Left ventricle myocardium inferior (tissue), 1 donor: ENCODE data around the gene CLTCL1. TPM values are rescaled to one million over a fixed set of nuclear protein-coding genes. Genes with fewer than 3 reads are reported as not detected.

Experiments
- DNase-seq: peaks from one replicate; pipeline ENCODE4 v3.0.0-alpha.2; 2020
- H3K27ac ChIP-seq: fragments of 200-600 bp; replicated peaks from 2 replicates; pipeline ENCODE4 v1.8.0; 2021
- H3K27me3 ChIP-seq: fragments of 200-600 bp; 2 replicates; pipeline ENCODE4 v1.8.0; 2021; ENCODE audit warnings: low read depth
- H3K36me3 ChIP-seq: fragments of 200-600 bp; 2 replicates; pipeline ENCODE4 v1.8.0; 2021
- H3K4me1 ChIP-seq: fragments of 200-600 bp; 2 replicates; pipeline ENCODE4 v1.8.0; 2021
- H3K4me3 ChIP-seq: fragments of 200-600 bp; 2 replicates; pipeline ENCODE4 v1.8.0; 2021; ENCODE audit warnings: mild to moderate bottlenecking, moderate library complexity
- H3K9me3 ChIP-seq: fragments of 200-600 bp; replicated peaks from 2 replicates; pipeline ENCODE4 v1.8.0; 2021
- intact Hi-C: fragments of 100-400 bp; cut with micrococcal nuclease; formaldehyde crosslinking; loops from one replicate; pipeline ENCODE4 v1.11.0; 2022
- total RNA-seq: library from RNA; stranded (reverse); fragmentation: NEBNext Ultra II Directional; extraction: Animal tissue kit (Norgen Biotek cat#: 25700); gene quantifications from one replicate; pipeline ENCODE4 v1.2.1, GENCODE V29; 2021
- TF ChIP-seq, protein P1 (sequence below): fragments of 200-600 bp; IDR thresholded peaks from 2 replicates; pipeline ENCODE4 v1.8.0; 2021; ENCODE audit warnings: antibody characterized with exemption, mild to moderate bottlenecking, borderline replicate concordance
- donor health status: DM: no; HTN: yes; CAD: no; lungs with severe emphysema.

The CLTCL1 gene
- total RNA-seq, 1 donor from 2014 or later, result 9.4 TPM

- TF ChIP-seq, protein P1, sequence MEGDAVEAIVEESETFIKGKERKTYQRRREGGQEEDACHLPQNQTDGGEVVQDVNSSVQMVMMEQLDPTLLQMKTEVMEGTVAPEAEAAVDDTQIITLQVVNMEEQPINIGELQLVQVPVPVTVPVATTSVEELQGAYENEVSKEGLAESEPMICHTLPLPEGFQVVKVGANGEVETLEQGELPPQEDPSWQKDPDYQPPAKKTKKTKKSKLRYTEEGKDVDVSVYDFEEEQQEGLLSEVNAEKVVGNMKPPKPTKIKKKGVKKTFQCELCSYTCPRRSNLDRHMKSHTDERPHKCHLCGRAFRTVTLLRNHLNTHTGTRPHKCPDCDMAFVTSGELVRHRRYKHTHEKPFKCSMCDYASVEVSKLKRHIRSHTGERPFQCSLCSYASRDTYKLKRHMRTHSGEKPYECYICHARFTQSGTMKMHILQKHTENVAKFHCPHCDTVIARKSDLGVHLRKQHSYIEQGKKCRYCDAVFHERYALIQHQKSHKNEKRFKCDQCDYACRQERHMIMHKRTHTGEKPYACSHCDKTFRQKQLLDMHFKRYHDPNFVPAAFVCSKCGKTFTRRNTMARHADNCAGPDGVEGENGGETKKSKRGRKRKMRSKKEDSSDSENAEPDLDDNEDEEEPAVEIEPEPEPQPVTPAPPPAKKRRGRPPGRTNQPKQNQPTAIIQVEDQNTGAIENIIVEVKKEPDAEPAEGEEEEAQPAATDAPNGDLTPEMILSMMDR, result no peak
- intact Hi-C loops, result no loop called here
- Histone ChIP-seq H3K4me1 (no peaks in the 10 kb centered on the region), H3K27me3 (no peaks in the 10 kb centered on the region), H3K9me3 (peaks cover 12% of the 10 kb centered on the region), H3K27ac (no peak overlapping the region), H3K4me3 (no peak overlapping the region), H3K36me3 (peaks cover 32% of the 10 kb centered on the region)
- no peak for DNase-seq
These were observed 38.4 kb downstream of the CLTCL1 start for GRCh38 chr22:19253143-19253542.

GRCh38 chr22:19244600-19245352 is 46.7 kb downstream of the CLTCL1 start:
- Histone ChIP-seq H3K4me1 (peaks cover 12% of the 10 kb centered on the region), H3K27ac (no peak overlapping the region), H3K9me3 (no peaks in the 10 kb centered on the region), H3K36me3 (peaks cover 18% of the 10 kb centered on the region), H3K4me3 (no peak overlapping the region), H3K27me3 (no peaks in the 10 kb centered on the region)
- TF ChIP-seq, protein P1, result no peak
- intact Hi-C loops, result no loop called here
- no peak for DNase-seq

DNA sequence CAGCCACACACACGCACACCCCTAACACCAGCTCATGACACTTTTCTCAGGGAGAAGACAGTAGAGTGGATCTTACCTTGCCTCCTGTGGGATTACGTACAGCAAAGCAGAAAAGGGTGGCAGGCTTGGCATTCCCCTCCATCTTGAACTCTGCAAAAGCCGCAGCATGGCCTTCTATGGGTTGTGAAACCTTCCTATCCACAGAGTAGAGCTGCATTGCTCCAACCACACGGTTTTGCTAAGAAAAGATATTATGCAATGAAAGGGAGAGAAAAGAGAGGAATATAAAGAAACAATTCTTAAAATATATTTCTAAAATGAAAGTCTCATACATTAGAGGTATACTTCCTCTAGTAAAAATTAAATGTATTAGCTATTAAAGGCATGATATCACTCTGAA is 48.8 kb downstream of the CLTCL1 start:
- Histone ChIP-seq H3K36me3 (peaks cover 9% of the 10 kb centered on the region), H3K9me3 (no peaks in the 10 kb centered on the region), H3K4me3 (no peak overlapping the region), H3K27me3 (no peaks in the 10 kb centered on the region), H3K27ac (no peak overlapping the region), H3K4me1 (peaks cover 27% of the 10 kb centered on the region)
- TF ChIP-seq, protein P1, result no peak
- intact Hi-C loops, result no loop called here
- no peak for DNase-seq

GRCh38 chr22:19241593-19241906 is 50.0 kb downstream of the CLTCL1 start:
- Histone ChIP-seq H3K9me3 (no peaks in the 10 kb centered on the region), H3K4me3 (no peak overlapping the region), H3K36me3 (peaks cover 8% of the 10 kb centered on the region), H3K27me3 (no peaks in the 10 kb centered on the region), H3K4me1 (peaks cover 27% of the 10 kb centered on the region), H3K27ac (no peak overlapping the region)
- TF ChIP-seq, protein P1, result no peak
- no peak for DNase-seq
- intact Hi-C loops, result no loop called here

- intact Hi-C loops, result no loop called here
- no peak overlapping the region for H3K4me3 ChIP-seq
- H3K27ac ChIP-seq, result no peak overlapping the region
- no peaks in the 10 kb centered on the region for H3K9me3 ChIP-seq
- no peaks in the 10 kb centered on the region for H3K27me3 ChIP-seq
- peaks cover 8% of the 10 kb centered on the region for H3K36me3 ChIP-seq
- TF ChIP-seq, protein P1, result no peak
- no peak for DNase-seq
- H3K4me1 ChIP-seq, result peaks cover 27% of the 10 kb centered on the region
These were observed 50.5 kb downstream of the CLTCL1 start for GRCh38 chr22:19240813-19241592.
